HFFc6 (cell line): ENCODE measurements around the gene HLA-DQA1. TPM values are rescaled to one million over a fixed set of nuclear protein-coding genes. Genes with fewer than 3 reads are reported as not detected.

Experiments used
- DNase-seq: peaks from one replicate; pipeline ENCODE4 v3.0.0-alpha.2; 2018
- H3K27ac Mint-ChIP-seq: 2 replicates; pipeline ENCODE4 v1.8.0; 2020; ENCODE audit warnings: mild to moderate bottlenecking, mixed read lengths
- H3K27me3 Mint-ChIP-seq: 2 replicates; pipeline ENCODE4 v1.8.0; 2021; ENCODE audit warnings: mild to moderate bottlenecking, moderate library complexity, mixed read lengths; ENCODE audit not compliant: insufficient read depth
- H3K36me3 Mint-ChIP-seq: 2 replicates; pipeline ENCODE4 v1.8.0; 2021; ENCODE audit warnings: low read depth, mixed read lengths
- H3K4me1 Mint-ChIP-seq: 2 replicates; pipeline ENCODE4 v1.8.0; 2020; ENCODE audit warnings: low read depth, mixed read lengths
- H3K4me3 Mint-ChIP-seq: 2 replicates; pipeline ENCODE4 v1.8.0; 2020; ENCODE audit warnings: mild to moderate bottlenecking, moderate library complexity, mixed read lengths
- H3K9me3 Mint-ChIP-seq: 2 replicates; pipeline ENCODE4 v1.8.0; 2020; ENCODE audit warnings: mild to moderate bottlenecking, mixed read lengths
- CTCF ChIP-seq: fragments of 200-600 bp; sonication (generic); IDR thresholded peaks from 2 replicates; pipeline ENCODE4 v1.5.0; 2021; ENCODE audit warnings: antibody characterized with exemption, mild to moderate bottlenecking
- total RNA-seq, 6 experiments: library from RNA; stranded (reverse); fragmentation: NEBNext Ultra II Directional; extraction: Animal tissue kit (Norgen Biotek cat#: 25700); gene quantifications; 2 replicates in 1 of 6; 3 replicates in 5 of 6; pipeline ENCODE4 v1.2.3, GENCODE V29; 2021

The HLA-DQA1 gene
- total RNA-seq, 6 experiments from 2014 or later: not detected

GRCh38 chr6:32658268-32658897 is 21.2 kb downstream of the HLA-DQA1 start:
- no peak overlapping the region for H3K4me3 Mint-ChIP-seq
- no peaks in the 10 kb centered on the region for H3K36me3 Mint-ChIP-seq
- no peak for TF ChIP-seq CTCF
- peaks cover 19% of the 10 kb centered on the region for H3K27me3 Mint-ChIP-seq
- H3K4me1 Mint-ChIP-seq: no peaks in the 10 kb centered on the region
- no peak overlapping the region for H3K27ac Mint-ChIP-seq
- no peaks in the 10 kb centered on the region for H3K9me3 Mint-ChIP-seq
- DNase-seq: no peak

- H3K36me3 Mint-ChIP-seq: no peaks in the 10 kb centered on the region
- H3K27ac Mint-ChIP-seq: no peak overlapping the region
- DNase-seq: no peak
- no peak for TF ChIP-seq CTCF
- no peaks in the 10 kb centered on the region for H3K4me1 Mint-ChIP-seq
- H3K4me3 Mint-ChIP-seq: no peak overlapping the region
- H3K27me3 Mint-ChIP-seq: peaks cover 19% of the 10 kb centered on the region
- H3K9me3 Mint-ChIP-seq: no peaks in the 10 kb centered on the region
These were observed 22.8 kb downstream of the HLA-DQA1 start for GRCh38 chr6:32659856-32660595.

GRCh38 chr6:32662099-32662498 is 24.9 kb downstream of the HLA-DQA1 start:
- H3K27ac Mint-ChIP-seq: no peak overlapping the region
- H3K4me3 Mint-ChIP-seq: no peak overlapping the region
- H3K27me3 Mint-ChIP-seq: peaks cover 36% of the 10 kb centered on the region
- H3K4me1 Mint-ChIP-seq: no peaks in the 10 kb centered on the region
- TF ChIP-seq CTCF: no peak
- no peaks in the 10 kb centered on the region for H3K9me3 Mint-ChIP-seq
- H3K36me3 Mint-ChIP-seq: no peaks in the 10 kb centered on the region
- no peak for DNase-seq

- DNase-seq: no peak
- Mint-ChIP-seq H3K36me3 (no peaks in the 10 kb centered on the region), H3K4me1 (no peaks in the 10 kb centered on the region), H3K4me3 (no peak overlapping the region), H3K27me3 (peaks cover 36% of the 10 kb centered on the region), H3K9me3 (no peaks in the 10 kb centered on the region), H3K27ac (no peak overlapping the region)
- no peak for TF ChIP-seq CTCF
These were observed 25.6 kb downstream of the HLA-DQA1 start for GRCh38 chr6:32662836-32663235.

- H3K27ac Mint-ChIP-seq: no peak overlapping the region
- peaks cover 32% of the 10 kb centered on the region for H3K27me3 Mint-ChIP-seq
- H3K4me3 Mint-ChIP-seq: no peak overlapping the region
- no peaks in the 10 kb centered on the region for H3K9me3 Mint-ChIP-seq
- H3K4me1 Mint-ChIP-seq: no peaks in the 10 kb centered on the region
- TF ChIP-seq CTCF: no peak
- no peak for DNase-seq
- no peaks in the 10 kb centered on the region for H3K36me3 Mint-ChIP-seq
These were observed 27.1 kb downstream of the HLA-DQA1 start for GRCh38 chr6:32664354-32664753.
